Gastroesophageal sphincter (tissue), 4 donors: ENCODE measurements around the gene CENPV. TPM values are rescaled to one million over a fixed set of nuclear protein-coding genes. Genes with fewer than 3 reads are reported as not detected.
"Not testable (repeated sequence)": the region's sequence is repeated elsewhere in the genome, so short reads cannot be mapped to it uniquely, and the experiment has no call there.

Source experiments
- ATAC-seq: fragments of 150-250 bp; one replicate; pipeline ENCODE4 v1.9.1; 2016; ENCODE audit warnings: mild to moderate bottlenecking, moderate library complexity
- H3K27ac ChIP-seq, 4 donors: fragments of 200-600 bp; sonication (generic) in 3 of 4; 1 replicate in 3 of 4; 2 replicates in 1 of 4; pipeline ENCODE4 v1.5.1; 2016 to 2019
- H3K27me3 ChIP-seq: fragments of 200-600 bp; sonication (generic); one replicate; pipeline ENCODE4 v1.5.1; 2019
- H3K36me3 ChIP-seq, 2 donors: fragments of 200-600 bp; sonication (generic); one replicate each; pipeline ENCODE4 v1.5.1; 2019; ENCODE audit warnings: control low read depth in 1 of 2
- H3K4me1 ChIP-seq, 3 donors: fragments of 200-600 bp; sonication (generic); 1 replicate in 2 of 3; 2 replicates in 1 of 3; pipeline ENCODE4 v1.5.1; 2016 to 2019; ENCODE audit warnings: control low read depth in 2 of 3
- H3K4me3 ChIP-seq, 2 donors: fragments of 200-600 bp; sonication (generic); one replicate each; pipeline ENCODE4 v1.5.1; 2019; ENCODE audit warnings: mild to moderate bottlenecking in 1 of 2, moderate library complexity in 1 of 2
- H3K9me3 ChIP-seq, 3 donors: fragments of 200-600 bp; sonication (generic); one replicate each; pipeline ENCODE4 v1.5.1; 2017 to 2019; ENCODE audit warnings: control low read depth in 2 of 3
- EP300 ChIP-seq: sonication (generic); formaldehyde crosslinking; IDR thresholded peaks from one replicate; pipeline ENCODE4 v1.6.1; 2017; ENCODE audit warnings: antibody characterized with exemption, mild to moderate bottlenecking
- POLR2A ChIP-seq, 2 donors: fragments of 450-650 bp; IDR thresholded peaks; one replicate each; pipeline ENCODE4 v1.6.1; 2017; ENCODE audit warnings: antibody characterized with exemption in 2 of 2, mild to moderate bottlenecking in 2 of 2, moderate library complexity in 1 of 2
- POLR2AphosphoS5 ChIP-seq: sonication (generic); formaldehyde crosslinking; IDR thresholded peaks from one replicate; pipeline ENCODE4 v1.6.1; 2017; ENCODE audit warnings: antibody characterized with exemption
- WGBS, 2 donors: methylation state at CpG; one replicate each; pipeline ENCODE4 v1.1.5; 2018; ENCODE audit warnings: low coverage in 1 of 2; 5-methylcytosine and 5-hydroxymethylcytosine counted together
- total RNA-seq, 4 donors: library from RNA; depleted of rRNA; stranded (reverse); fragments of >200 nt; gene quantifications; one replicate each; pipeline ENCODE4 v1.1.0, GENCODE V29; 2016
- TF ChIP-seq, protein P1 (sequence below), 4 experiments: fragments of 200-600 bp in 2 of 4; fragments of 450-650 bp in 2 of 4; sonication (generic) in 1 of 4; IDR thresholded peaks; one replicate each; pipeline ENCODE4 v1.5.1; 2017 to 2019; ENCODE audit warnings: antibody characterized with exemption in 4 of 4, mild to moderate bottlenecking in 2 of 4, moderate library complexity in 2 of 4

The CENPV gene
- 10 to 100 TPM in 2 of 4 donors, 1 to 10 TPM in 2; 7.3 to 16.4 (median 10.3) TPM for total RNA-seq

DNA sequence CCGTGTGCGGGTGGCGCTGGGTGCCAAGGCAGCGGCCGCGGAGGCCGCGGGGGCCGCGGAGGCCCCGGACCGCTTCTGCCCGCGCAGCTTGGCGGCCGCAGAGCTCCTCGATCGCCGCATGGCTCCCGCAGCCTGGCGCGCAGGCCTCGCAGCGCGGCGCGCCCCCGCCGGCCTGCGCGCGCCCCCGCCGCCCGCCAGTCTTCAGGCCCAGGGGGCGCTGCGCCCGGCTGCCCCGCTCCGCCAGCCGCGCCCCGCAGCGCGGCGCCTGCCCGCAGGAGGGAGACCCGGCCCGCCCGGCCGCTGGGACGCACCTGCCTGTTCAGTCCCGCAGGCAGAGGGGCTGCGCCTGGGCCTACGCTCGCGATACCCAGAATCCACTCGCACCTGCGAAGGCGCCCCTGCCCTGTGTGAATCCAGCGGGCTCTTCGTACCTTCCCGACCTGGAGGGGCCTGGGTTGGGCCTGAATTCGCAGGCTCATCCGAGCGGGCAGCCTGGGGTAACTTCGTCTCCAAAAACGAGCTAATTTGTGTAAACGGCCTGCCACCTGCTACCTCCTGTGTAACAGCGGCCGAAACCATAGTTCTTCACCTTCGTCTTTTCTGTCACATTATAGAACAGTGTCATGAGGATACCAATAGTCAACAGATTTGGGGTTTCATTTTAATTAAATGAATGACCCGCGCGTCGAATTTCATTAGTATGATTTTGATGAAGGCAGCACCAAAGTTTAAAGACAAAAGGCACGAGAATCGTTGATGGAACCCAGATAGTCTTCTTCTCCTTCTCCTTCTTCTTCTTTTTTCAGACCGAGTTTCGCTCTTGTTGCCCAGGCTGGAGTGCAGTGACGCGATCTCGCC lies at the start of gene CENPV:
Gene CENPV, minus strand, starts transcription at position 153 of the 858 bp plus-strand sequence. Its CDS starts 33 bp downstream, at position 120.
- Histone ChIP-seq H3K36me3 (peaks cover 0 to 13% of the 10 kb centered on the region in 2 donors), H3K27me3 (no peaks in the 10 kb centered on the region), H3K4me3 (peak within 1 kb of the TSS; percentile 81 to 84), H3K9me3 (no peaks in the 10 kb centered on the region), H3K4me1 (peaks cover 0 to 20% (median 3%) of the 10 kb centered on the region in 3 donors), H3K27ac (peak within 1 kb of the TSS in 3 of 4 donors; percentile 59 to 81 (median 77))
- WGBS, 2 donors: 68 to 75% methylated on average over 12 to 13 of the region's 83 CpGs
- peak; percentile 81 for ATAC-seq
- TF ChIP-seq, protein P1, sequence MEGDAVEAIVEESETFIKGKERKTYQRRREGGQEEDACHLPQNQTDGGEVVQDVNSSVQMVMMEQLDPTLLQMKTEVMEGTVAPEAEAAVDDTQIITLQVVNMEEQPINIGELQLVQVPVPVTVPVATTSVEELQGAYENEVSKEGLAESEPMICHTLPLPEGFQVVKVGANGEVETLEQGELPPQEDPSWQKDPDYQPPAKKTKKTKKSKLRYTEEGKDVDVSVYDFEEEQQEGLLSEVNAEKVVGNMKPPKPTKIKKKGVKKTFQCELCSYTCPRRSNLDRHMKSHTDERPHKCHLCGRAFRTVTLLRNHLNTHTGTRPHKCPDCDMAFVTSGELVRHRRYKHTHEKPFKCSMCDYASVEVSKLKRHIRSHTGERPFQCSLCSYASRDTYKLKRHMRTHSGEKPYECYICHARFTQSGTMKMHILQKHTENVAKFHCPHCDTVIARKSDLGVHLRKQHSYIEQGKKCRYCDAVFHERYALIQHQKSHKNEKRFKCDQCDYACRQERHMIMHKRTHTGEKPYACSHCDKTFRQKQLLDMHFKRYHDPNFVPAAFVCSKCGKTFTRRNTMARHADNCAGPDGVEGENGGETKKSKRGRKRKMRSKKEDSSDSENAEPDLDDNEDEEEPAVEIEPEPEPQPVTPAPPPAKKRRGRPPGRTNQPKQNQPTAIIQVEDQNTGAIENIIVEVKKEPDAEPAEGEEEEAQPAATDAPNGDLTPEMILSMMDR (IDR thresholded peaks at IDR 0.05): peak in 2 of 4 experiments; percentile 15 to 20
- TF ChIP-seq POLR2A (IDR thresholded peaks at IDR 0.05) (peak in 1 of 2 donors; percentile 38), POLR2AphosphoS5 (no peak), EP300 (no peak)

DNA sequence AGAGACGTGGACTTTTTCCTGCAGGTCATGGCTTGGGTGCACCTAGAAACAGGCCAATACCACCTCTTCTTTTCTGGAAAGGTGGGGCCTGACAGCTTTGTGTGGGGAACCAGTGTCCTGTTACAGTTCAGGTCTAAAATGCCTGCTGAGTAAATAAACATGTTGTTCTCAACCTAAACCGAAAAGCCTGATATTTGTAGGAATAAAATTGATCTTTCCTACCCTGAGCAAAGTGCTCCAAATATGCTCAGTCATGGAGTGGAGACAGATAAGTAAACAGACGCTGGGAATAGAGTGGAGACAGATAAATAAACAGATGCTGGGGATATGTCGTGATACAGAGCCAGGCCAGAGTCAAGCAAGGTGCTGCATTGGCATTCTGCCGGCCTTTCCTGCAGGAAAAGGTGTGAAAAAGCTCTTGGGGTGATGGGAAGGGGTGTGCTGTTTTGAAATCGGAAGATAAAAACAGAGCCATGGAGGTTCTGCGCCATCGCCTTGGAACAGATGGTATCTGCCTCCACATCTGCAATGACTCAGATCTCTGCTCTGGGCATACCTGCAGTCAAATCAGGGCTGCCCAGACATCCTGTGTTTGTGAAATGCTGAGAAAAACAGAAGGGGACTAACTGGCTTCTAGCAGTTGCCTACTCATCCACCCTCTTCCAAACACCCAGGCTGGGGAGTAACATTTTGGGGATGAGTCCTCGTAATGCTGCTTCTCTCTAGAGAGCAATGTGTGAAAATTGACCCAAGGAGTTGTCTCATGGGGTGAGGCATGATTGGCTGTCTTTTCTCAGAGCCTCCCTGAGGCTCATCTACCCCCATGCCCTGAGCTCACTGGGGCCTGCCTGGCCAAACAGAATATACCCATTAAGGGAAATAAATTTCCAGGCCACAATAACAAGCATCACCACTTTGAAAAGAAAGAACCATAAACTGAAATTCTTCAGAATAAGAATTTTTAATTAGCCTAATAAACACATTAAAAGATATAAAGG lies 45.3 kb upstream of the CENPV start:
- no peaks in the 10 kb centered on the region for H3K4me1 ChIP-seq
- WGBS, 2 donors: 48 to 53% methylated on average over 7 to 8 of the region's 9 CpGs
- no peak overlapping the region for H3K4me3 ChIP-seq
- H3K9me3 ChIP-seq: no peaks in the 10 kb centered on the region
- peaks cover 5% of the 10 kb centered on the region for H3K27me3 ChIP-seq
- H3K27ac ChIP-seq: no peak overlapping the region
- TF ChIP-seq POLR2A (IDR thresholded peaks at IDR 0.05): no peak
- TF ChIP-seq, protein P1 (IDR thresholded peaks at IDR 0.05): no peak
- no peak for TF ChIP-seq EP300
- no peak for TF ChIP-seq POLR2AphosphoS5
- no peak for ATAC-seq
- no peaks in the 10 kb centered on the region for H3K36me3 ChIP-seq

DNA sequence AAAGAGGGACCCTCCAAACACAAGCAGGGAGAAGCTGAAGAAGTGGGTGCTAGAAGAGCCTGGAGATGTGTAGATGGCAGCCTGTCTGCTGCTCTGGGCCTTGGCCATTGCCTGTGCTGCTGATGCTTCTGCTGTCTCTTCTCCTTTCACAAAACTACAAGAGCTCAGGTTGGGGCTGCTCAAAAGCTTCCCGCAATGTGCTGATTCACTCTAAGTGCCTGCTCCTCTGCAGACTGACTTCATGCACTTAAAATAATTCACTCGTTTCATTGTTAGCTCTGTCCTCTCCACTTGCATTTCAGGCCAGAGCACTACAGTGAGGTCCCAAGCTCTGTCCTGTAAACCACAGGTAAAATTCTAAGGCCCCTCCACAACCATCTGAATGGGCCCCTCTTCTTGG lies 43.4 kb upstream of the CENPV start:
- H3K36me3 ChIP-seq, H3K27me3 ChIP-seq, H3K27ac ChIP-seq, H3K4me1 ChIP-seq, H3K4me3 ChIP-seq, ATAC-seq, H3K9me3 ChIP-seq: not testable (repeated sequence)
- WGBS, 2 donors: 50 to 83% methylated on average over 2 of the region's 2 CpGs

DNA sequence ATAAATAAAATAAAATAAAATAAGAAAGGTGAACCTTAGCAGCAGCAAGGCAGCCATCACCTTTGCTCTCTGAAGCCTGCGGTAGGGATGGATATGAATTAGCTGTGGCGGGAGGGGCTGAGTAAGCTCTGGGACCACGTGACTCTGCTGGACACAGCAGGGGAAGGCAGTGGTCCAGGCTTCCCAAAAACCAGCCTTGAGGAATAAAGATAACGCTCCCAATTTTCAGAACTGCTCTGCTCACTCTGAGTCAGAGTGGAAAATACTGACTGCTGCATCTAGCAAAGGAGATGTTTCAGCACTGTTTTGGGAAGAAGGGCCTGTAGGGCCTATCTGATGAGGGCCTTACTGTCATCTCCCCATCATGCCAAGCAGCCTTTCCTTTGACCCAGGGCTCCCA lies 42.6 kb upstream of the CENPV start:
- H3K27ac ChIP-seq, H3K4me3 ChIP-seq, H3K27me3 ChIP-seq, H3K9me3 ChIP-seq, H3K36me3 ChIP-seq, H3K4me1 ChIP-seq: not testable (repeated sequence)
- peak; percentile 89 for ATAC-seq
- 30% methylated on average over 4 of the region's 4 CpGs; no CpG with 5 or more reads in 1 of the 2 donors for WGBS, 2 donors

DNA sequence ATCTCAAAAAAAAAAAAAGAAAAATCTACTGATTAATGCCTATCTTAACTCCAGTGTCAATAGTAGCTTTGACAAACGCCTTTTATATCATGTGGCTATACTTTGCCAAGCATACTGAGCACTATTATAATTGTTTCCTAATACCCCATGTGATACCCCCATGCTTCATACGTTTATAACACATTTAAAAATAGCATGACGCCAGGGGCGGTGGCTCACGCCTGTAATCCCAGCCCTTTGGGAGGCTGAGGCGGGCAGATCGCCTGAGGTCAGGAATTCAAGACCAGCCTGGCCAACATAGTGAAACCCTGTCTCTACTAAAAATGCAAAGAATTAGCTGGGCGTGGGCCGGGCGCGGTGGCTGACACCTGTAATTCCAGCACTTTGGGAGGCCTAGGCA lies 39.2 kb upstream of the CENPV start:
- not testable (repeated sequence) for ATAC-seq, H3K27ac ChIP-seq, H3K4me3 ChIP-seq, H3K9me3 ChIP-seq, H3K36me3 ChIP-seq, H3K4me1 ChIP-seq, H3K27me3 ChIP-seq
- 76 to 92% methylated on average over 4 to 8 of the region's 11 CpGs for WGBS, 2 donors

DNA sequence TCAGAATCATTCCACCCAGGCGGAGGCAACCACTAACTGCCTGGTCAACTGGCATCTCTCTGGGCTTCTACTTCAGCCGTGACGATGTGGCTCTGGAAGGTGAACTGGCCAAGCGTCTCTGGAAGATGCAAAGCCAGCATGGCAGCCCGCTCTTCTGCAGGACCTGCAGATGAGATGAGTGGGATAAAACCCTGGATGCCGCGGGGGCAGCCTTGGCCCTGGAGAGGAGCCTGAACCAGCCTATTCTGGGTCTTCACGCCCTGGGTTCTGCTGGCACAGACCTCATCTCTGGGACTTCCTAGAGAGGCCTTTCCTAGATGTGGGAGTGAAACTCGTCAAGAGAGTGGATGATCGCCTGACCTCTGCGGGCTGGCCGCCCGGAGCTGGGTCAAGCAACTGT lies 38.2 kb upstream of the CENPV start:
- Histone ChIP-seq H3K4me1 (peaks cover 0 to 11% (median 0%) of the 10 kb centered on the region in 3 donors), H3K27ac (no peak overlapping the region), H3K4me3 (no peak overlapping the region), H3K36me3 (no peaks in the 10 kb centered on the region), H3K9me3 (no peaks in the 10 kb centered on the region), H3K27me3 (no peaks in the 10 kb centered on the region)
- ATAC-seq: no peak
- no peak for TF ChIP-seq POLR2AphosphoS5
- TF ChIP-seq POLR2A (IDR thresholded peaks at IDR 0.05): no peak
- TF ChIP-seq, protein P1 (IDR thresholded peaks at IDR 0.05): no peak
- TF ChIP-seq EP300: no peak
- 100% methylated on average over 1 to 3 of the region's 13 CpGs for WGBS, 2 donors

DNA sequence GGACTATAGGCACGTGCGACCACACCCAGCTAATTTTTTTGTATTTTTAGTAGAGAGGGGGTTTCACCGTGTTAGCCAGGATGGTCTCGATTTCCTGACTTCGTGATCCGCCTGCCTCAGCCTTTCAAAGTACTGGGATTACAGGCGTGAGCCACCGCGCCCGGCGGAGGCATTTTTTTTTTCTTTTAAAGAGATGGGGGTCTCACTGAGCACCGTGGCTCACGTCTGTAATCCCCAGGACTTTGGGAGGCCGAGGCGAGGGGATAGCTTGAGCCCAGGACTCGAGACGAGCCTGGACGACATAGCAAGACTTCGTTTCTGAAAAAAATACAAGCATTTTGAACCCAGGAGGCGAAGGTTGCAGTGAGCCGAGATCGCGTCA lies 32.8 kb upstream of the CENPV start:
- not testable (repeated sequence) for H3K27me3 ChIP-seq, H3K9me3 ChIP-seq, ATAC-seq
- Histone ChIP-seq H3K36me3 (peaks cover 0 to 23% of the 10 kb centered on the region in 2 donors), H3K4me3 (peak overlapping the region in 1 of 2 donors; percentile 49), H3K27ac (peak overlapping the region in 2 of 4 donors; percentile 48 to 73), H3K4me1 (peaks cover 2 to 56% (median 16%) of the 10 kb centered on the region in 3 donors)
- 54 to 72% methylated on average over 3 to 17 of the region's 23 CpGs for WGBS, 2 donors
